Activated T-helper 2 cell treated with anti-CD3 and anti-CD28 coated beads, Interferon-gamma antibody, Interleukin-2, Interleukin-4, amounts not matched to agents 10 μg/mL and 5 μg/mL and 100 μg/mL, durations not matched to agents 14 hours and 24 hours and 36 hours (primary cell): Measurements from ENCODE around the gene CIITA. TPM values are rescaled to one million over a fixed set of nuclear protein-coding genes. Genes with fewer than 3 reads are reported as not detected.

Source experiments
- DNase-seq: peaks from one replicate; pipeline ENCODE4 v3.0.0; 2021; ENCODE audit warnings: low spot score
- H3K27ac Mint-ChIP-seq: one replicate; pipeline ENCODE4 v1.8.0; 2021; ENCODE audit warnings: mixed read lengths
- H3K27me3 Mint-ChIP-seq: one replicate; pipeline ENCODE4 v1.8.0; 2021; ENCODE audit warnings: low read depth, mixed read lengths
- H3K36me3 Mint-ChIP-seq: one replicate; pipeline ENCODE4 v1.8.0; 2021; ENCODE audit warnings: low read depth, mixed read lengths
- H3K4me1 Mint-ChIP-seq: one replicate; pipeline ENCODE4 v1.8.0; 2021; ENCODE audit warnings: low read depth, mixed read lengths
- H3K4me3 Mint-ChIP-seq: one replicate; pipeline ENCODE4 v1.8.0; 2021; ENCODE audit warnings: low read depth, mild to moderate bottlenecking, moderate library complexity, mixed read lengths
- H3K9me3 Mint-ChIP-seq: one replicate; pipeline ENCODE4 v1.8.0; 2021; ENCODE audit warnings: mixed read lengths
- intact Hi-C: fragments of 100-400 bp; cut with micrococcal nuclease; formaldehyde crosslinking; loops from one replicate; pipeline ENCODE4 v1.15.1; 2023
- total RNA-seq: library from RNA; stranded (reverse); gene quantifications from 2 replicates; pipeline ENCODE4 v1.2.3, GENCODE V29; 2022

CIITA gene
- total RNA-seq, 1 donor from 2014 or later = 8.6 TPM

DNA sequence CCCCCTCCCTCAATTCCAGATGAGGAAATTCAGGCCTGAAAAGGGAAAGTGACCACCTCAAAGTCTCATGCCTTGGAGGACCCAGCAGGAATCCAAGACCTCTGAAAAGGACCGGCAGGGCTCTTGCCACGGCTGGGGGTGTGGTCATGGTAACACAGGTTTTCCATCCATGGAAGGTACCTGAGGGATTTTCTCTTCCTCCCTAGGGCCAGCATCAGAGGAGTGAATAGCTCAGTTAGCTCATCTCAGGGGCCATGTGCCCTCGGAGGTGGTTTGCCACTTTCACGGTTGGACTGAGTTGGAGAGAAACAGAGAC, 1.3 kb downstream of the CIITA start:
- Mint-ChIP-seq H3K36me3 (no peaks in the 10 kb centered on the region), H3K27ac (peak overlapping the region; percentile 75), H3K4me1 (peaks cover 69% of the 10 kb centered on the region), H3K9me3 (no peaks in the 10 kb centered on the region), H3K4me3 (peak overlapping the region; percentile 80), H3K27me3 (peaks cover 1% of the 10 kb centered on the region)
- DNase-seq = no peak
- intact Hi-C loops = loop anchor here (2.0 to 10.0 kb wide), 4 partner anchors 66 to 707 kb away; partner anchors contain the start of genes CLEC16A, LITAF and SOCS1

- H3K27ac Mint-ChIP-seq = peak overlapping the region; percentile 4
- H3K36me3 Mint-ChIP-seq = peaks cover 6% of the 10 kb centered on the region
- peak; percentile 45 for DNase-seq
- H3K4me3 Mint-ChIP-seq = peak overlapping the region; percentile 80
- H3K4me1 Mint-ChIP-seq = peaks cover 68% of the 10 kb centered on the region
- H3K27me3 Mint-ChIP-seq = peaks cover 3% of the 10 kb centered on the region
- intact Hi-C loops = loop anchor here (2.0 to 10.0 kb wide), 4 partner anchors 66 to 706 kb away; partner anchors contain the start of genes CLEC16A, LITAF and SOCS1
- H3K9me3 Mint-ChIP-seq = no peaks in the 10 kb centered on the region
Observed at GRCh38 chr16:10878644-10879501, 1.9 kb downstream of the CIITA start.

DNA sequence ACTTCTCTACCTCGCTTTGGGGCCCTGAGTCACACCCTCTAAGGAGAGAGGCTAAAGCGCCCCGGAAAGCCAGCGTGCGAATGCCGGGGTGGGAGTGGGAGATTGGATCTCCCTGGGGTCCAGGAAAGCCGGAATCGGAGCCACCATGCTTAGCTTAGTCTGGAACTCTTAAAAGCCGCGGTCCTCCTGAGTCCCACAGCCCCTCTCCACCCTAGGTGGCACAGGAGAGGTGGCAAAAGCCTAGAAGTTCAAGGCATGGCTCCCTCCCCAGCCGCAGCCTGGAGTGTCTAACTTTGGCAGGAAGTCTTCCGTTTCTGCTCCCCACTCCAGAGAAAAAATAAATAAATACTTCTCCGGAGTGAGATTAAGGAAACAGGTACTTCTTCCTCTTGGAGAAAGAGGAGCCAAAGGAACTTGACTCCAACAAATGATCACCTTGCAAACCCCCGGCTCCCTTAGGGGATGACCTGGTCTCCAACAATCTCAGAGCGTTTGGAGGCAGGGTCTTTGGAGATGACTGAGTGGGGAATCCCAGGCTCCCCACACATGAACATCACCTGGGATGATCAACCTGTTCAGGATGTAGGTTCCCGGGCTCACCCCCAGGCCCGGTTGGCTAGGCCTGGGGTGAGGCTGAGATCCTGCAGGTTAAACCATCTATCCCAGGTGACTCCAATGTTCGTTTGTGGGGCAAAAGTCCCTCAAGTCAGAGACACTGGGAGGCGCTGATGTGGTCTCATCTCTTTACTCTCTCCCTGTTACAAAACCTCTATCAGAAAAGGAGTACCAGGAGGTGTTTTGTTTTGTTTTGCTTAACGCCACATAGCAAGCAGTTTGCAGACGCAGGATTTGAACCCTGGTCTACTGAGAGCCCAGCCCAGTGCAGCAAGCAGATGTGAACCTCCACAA, 2.9 kb downstream of the CIITA start:
- no peak for DNase-seq
- intact Hi-C loops = loop anchor here (2.0 to 10.0 kb wide), 4 partner anchors 65 to 705 kb away; partner anchors contain the start of genes CLEC16A, LITAF and SOCS1
- peaks cover 5% of the 10 kb centered on the region for H3K27me3 Mint-ChIP-seq
- H3K4me1 Mint-ChIP-seq = peaks cover 63% of the 10 kb centered on the region
- peaks cover 13% of the 10 kb centered on the region for H3K36me3 Mint-ChIP-seq
- no peak overlapping the region for H3K27ac Mint-ChIP-seq
- H3K9me3 Mint-ChIP-seq = no peaks in the 10 kb centered on the region
- H3K4me3 Mint-ChIP-seq = peak overlapping the region; percentile 80

DNA sequence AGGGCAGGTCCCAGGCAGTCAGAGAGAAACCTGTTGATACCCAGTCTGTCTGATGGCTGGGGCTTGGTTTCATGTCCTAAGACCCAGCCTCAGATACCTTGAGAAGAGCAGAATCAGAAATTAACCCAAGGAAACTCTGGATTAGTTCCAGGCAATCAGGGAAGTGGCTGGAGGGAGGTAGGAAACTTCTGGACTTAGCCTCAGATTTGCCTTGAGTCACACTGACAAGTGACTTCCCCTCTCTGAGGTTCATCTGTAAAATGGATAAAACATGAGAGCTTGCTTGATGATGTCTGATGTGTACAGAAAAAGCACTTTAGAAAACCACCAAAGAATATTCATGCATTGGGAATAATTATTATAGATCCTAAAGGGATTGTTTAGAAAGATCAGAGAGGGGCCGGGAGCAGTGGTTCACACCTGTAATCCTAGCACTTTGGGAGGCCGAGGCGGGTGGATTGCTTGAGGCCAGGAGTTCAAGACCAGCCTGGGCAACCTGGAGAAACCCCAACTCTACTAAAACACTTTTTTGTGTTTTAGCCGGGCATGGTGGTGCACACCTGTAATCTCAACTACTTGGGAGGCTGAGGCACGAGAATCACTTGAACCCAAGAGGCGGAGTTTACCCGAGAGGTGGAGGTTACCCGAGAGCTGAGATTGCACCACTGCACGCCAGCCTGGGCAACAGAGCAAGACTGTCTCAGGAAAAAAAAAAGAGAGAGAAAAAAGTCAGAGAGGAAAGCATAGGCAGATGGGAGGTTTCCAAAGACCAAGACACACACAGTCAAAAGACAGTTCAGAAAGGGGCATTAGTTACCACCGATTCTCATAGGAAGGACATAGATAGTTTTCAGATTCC, 3.8 kb downstream of the CIITA start:
- peaks cover 13% of the 10 kb centered on the region for H3K36me3 Mint-ChIP-seq
- DNase-seq = no peak
- intact Hi-C loops = loop anchor here (1.0 kb wide), 1 partner anchor 10 kb away; no protein-coding TSS in a partner anchor

DNA sequence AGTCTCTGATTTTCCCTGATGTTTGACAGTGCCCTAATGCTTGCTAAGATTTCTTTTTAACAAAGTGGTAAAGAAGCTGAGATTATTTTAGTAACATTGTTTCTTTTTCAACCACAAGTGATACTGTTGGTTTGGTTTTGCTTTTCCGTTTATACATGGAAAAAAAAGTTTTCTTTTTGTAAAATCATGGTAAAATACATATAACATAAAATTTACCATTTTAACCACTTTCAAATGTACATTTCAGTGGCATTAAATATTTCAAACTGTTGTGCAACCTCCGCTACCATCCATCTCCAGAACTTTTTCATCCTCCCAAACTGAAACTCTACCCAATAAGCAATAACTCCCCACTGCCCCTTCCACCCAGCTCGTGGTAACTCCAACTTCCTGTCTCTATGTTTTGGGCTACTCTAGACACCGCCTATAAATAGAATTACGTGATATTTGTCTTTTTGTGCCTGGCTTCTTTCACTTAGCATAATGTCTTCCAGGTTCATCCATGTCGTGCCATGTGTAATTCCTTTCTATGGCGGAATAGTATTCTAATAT, 4.6 kb downstream of the CIITA start:
- Mint-ChIP-seq H3K4me1 (peaks cover 49% of the 10 kb centered on the region), H3K9me3 (no peaks in the 10 kb centered on the region), H3K27ac (peak overlapping the region; percentile 48), H3K27me3 (peaks cover 7% of the 10 kb centered on the region), H3K4me3 (peak overlapping the region; percentile 10), H3K36me3 (peaks cover 13% of the 10 kb centered on the region)
- no peak for DNase-seq
- intact Hi-C loops = loop anchor here (1.0 kb wide), 1 partner anchor 10 kb away; no protein-coding TSS in a partner anchor

More for the DNA sequence above, 3.8 kb downstream of the CIITA start:
- peak overlapping the region; percentile 62 for H3K27ac Mint-ChIP-seq
- H3K27me3 Mint-ChIP-seq = peaks cover 6% of the 10 kb centered on the region
- H3K4me1 Mint-ChIP-seq = peaks cover 55% of the 10 kb centered on the region
- H3K9me3 Mint-ChIP-seq = no peaks in the 10 kb centered on the region
- peak overlapping the region; percentile 46 for H3K4me3 Mint-ChIP-seq

DNA sequence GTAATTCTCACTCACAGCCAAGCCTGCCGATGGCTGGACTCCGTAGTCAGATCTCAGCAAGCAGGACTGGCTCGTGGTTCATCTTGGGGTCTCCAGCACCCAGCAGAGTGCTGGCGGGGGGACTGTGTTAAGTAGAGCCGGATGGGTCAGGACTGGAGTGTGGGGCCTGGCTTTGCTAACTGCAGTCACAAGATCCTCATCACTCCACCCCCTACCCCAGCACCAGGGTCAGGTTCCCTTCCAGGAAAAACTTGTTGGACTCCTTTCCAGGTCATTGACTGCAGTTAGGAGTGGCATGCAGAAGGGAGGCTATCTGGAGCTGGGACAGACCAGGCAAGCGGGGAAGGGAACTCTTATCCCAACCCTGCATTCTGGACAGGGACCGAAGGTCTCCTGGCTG, 6.0 kb downstream of the CIITA start:
- peaks cover 39% of the 10 kb centered on the region for H3K4me1 Mint-ChIP-seq
- intact Hi-C loops = no loop called here
- no peak overlapping the region for H3K4me3 Mint-ChIP-seq
- H3K27ac Mint-ChIP-seq = no peak overlapping the region
- no peak for DNase-seq
- no peaks in the 10 kb centered on the region for H3K9me3 Mint-ChIP-seq
- peaks cover 7% of the 10 kb centered on the region for H3K27me3 Mint-ChIP-seq
- H3K36me3 Mint-ChIP-seq = peaks cover 20% of the 10 kb centered on the region

GRCh38 chr16:10885246-10885645, 8.2 kb downstream of the CIITA start:
- Mint-ChIP-seq H3K4me1 (peaks cover 24% of the 10 kb centered on the region), H3K9me3 (no peaks in the 10 kb centered on the region), H3K27me3 (peaks cover 7% of the 10 kb centered on the region), H3K36me3 (peaks cover 20% of the 10 kb centered on the region), H3K27ac (no peak overlapping the region), H3K4me3 (no peak overlapping the region)
- no peak for DNase-seq
- intact Hi-C loops = no loop called here

GRCh38 chr16:10888320-10888937, 11.4 kb downstream of the CIITA start:
- intact Hi-C loops = no loop called here
- Mint-ChIP-seq H3K27me3 (peaks cover 7% of the 10 kb centered on the region), H3K27ac (no peak overlapping the region), H3K4me3 (no peak overlapping the region), H3K4me1 (peaks cover 6% of the 10 kb centered on the region), H3K9me3 (no peaks in the 10 kb centered on the region), H3K36me3 (peaks cover 18% of the 10 kb centered on the region)
- no peak for DNase-seq

DNA sequence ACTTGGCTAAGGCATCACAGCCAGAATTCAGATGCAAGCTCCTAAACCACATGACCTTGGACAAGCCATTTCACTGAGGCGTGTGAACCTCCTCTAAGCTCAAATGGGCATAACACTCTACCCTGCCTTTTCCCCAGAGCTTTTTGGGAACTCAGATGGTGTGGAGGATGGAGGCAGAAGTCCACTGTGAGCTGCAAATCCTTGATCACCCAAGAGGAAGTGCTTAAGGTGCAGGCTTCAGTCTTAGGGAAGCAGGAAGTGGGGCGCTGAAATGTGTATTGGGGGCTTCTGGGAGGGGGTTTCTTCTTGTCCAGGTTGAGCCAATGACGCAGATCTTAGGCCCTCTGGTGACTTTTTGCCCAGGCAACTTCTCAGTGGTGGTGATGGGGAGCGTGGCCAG, 12.9 kb downstream of the CIITA start:
- Mint-ChIP-seq H3K4me3 (no peak overlapping the region), H3K27me3 (peaks cover 2% of the 10 kb centered on the region), H3K4me1 (peaks cover 4% of the 10 kb centered on the region), H3K27ac (no peak overlapping the region), H3K36me3 (peaks cover 7% of the 10 kb centered on the region), H3K9me3 (no peaks in the 10 kb centered on the region)
- intact Hi-C loops = no loop called here
- DNase-seq = no peak

- no peak for DNase-seq
- intact Hi-C loops = no loop called here
- Mint-ChIP-seq H3K4me3 (no peak overlapping the region), H3K4me1 (peaks cover 2% of the 10 kb centered on the region), H3K9me3 (no peaks in the 10 kb centered on the region), H3K27ac (no peak overlapping the region), H3K36me3 (peaks cover 25% of the 10 kb centered on the region), H3K27me3 (no peaks in the 10 kb centered on the region)
Observed at GRCh38 chr16:10892782-10893318, 15.8 kb downstream of the CIITA start.

DNA sequence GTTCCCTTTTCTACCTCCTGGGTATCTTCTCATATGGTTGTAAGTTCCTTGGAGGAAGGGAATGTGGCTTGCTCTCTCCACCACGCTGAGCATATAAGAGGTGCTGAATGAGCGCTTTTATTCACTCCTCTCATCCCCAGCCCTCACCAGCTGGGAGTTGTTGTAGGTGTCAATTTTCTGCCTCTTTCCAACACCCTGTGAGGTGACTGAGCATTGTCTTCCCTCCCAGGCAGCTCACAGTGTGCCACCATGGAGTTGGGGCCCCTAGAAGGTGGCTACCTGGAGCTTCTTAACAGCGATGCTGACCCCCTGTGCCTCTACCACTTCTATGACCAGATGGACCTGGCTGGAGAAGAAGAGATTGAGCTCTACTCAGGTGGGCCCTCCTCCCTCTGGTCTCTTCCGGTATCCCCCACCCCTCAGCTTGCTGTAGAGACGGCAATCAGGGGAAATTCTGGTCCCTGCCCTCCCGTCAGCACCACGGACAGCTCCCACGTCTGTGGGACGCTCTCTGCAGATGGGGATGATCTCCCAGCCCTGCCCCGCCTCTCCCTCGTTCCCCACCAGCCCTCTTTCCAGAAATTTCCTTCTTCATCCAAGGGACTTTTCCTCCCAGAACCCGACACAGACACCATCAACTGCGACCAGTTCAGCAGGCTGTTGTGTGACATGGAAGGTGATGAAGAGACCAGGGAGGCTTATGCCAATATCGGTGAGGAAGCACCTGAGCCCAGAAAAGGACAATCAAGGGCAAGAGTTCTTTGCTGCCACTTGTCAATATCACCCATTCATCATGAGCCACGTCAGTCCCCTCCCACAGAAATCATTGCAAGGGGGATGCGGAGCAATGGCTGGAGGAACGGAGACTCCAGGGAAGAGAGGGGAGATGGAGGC, 18.3 kb downstream of the CIITA start:
- intact Hi-C loops = no loop called here
- H3K36me3 Mint-ChIP-seq = peaks cover 38% of the 10 kb centered on the region
- H3K27me3 Mint-ChIP-seq = no peaks in the 10 kb centered on the region
- no peak overlapping the region for H3K27ac Mint-ChIP-seq
- DNase-seq = no peak
- H3K4me1 Mint-ChIP-seq = peaks cover 2% of the 10 kb centered on the region
- H3K9me3 Mint-ChIP-seq = no peaks in the 10 kb centered on the region
- no peak overlapping the region for H3K4me3 Mint-ChIP-seq
